T follicular helper cell (primary cell): ENCODE measurements around the gene UBA5.
"Not testable (repeated sequence)": the region's sequence is repeated elsewhere in the genome, so short reads cannot be mapped to it uniquely, and the experiment has no call there.

Source experiments
- DNase-seq: peaks from one replicate; pipeline ENCODE4 v3.0.0-alpha.2; 2020; ENCODE audit warnings: low read depth
- total RNA-seq, 2 experiments: gene quantifications; one replicate each; lab custom pipeline; 2026; lab: John Stamatoyannopoulos, UW

Gene UBA5
- 41.5 to 82.6 reads per million in 2 experiments for total RNA-seq

DNA sequence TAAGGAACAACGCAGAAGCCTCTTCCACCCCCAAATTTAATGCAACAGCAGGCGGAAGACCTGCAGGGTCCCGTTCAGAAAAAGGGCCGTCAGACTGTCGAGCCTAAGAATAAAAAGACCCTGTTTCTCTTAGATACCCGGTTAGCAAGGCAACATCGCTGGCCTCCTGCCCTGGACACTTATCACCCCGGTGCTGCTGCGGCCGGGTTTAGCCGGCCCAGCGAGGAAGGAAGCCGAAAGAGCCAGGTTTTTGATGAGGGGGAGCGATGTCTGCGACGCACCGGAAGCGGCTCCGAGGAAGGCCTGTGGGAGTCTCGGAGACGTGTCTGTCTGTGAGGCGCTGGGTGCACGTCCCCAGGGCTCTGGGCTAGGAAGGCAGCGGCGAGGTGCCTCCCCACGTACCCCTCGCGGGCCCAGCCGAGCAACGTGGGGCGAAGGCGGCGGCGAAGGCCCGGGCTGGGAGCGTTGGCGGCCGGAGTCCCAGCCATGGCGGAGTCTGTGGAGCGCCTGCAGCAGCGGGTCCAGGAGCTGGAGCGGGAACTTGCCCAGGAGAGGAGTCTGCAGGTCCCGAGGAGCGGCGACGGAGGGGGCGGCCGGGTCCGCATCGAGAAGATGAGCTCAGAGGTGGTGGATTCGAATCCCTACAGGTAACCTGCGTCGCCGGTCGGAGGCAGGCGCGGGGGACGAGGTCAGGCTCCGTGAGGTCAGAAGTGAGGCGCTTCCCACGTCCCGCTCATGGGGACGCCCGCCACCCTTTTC lies at the start of gene UBA5:
Gene UBA5 (plus strand): TSS at position 278 of the 759 bp plus-strand sequence. CDS start 209 bp downstream, at position 487.
- peak; percentile 57 for DNase-seq

DNA sequence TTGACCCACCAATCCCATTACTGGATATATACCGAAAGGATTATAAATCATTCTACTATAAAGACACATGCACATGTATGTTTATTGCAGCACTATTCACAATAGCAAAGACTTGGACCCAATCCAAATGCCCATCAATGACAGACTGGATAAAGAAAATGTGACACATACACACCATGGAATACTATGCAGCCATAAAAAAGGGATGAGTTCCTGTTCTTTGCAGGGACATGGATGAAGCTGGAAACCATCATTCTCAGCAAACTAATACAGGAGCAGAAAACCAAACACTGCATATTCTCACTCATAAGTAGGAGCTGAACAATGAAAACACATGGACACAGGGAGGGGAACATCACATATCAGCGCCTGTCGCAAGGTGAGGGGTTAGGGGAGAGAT lies 44.8 kb upstream of the UBA5 start:
- DNase-seq = not testable (repeated sequence)

DNA sequence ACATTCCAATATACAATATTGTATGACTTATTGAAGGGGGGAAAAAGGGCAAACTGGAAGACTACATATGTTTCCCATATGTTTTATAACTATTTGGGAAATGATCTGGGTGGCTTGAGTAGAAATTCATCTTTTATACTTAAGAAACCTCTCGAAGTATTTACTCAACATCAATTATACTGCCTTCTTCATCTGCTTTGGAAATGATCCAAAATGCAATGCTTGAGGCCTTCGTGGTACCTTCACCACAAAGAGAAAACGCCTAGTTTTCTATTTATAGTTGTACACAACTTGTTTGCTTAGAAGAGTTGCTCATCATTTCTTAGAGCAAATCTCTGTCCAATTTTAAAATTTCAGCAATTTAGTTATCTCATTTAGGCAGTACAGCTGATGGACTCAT lies 44.2 kb upstream of the UBA5 start:
- DNase-seq = no peak

DNA sequence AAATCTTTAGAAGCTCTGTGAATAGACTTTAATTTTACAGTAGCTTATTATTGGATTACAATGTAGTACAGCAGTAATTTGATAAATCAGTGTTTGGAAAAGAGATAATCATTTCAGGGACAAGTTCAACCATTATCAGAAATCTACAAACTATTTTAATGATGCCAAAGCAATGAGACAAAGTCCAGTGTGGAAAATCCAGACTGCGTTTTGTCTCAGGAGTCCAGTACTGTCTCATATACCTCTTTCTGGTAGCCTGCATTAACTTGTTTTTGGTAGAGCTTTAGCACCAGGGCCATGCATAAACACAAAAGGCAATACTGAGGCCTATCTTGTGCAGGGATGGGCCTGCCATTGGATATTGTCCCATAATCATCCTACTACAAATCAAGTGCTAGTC lies 43.3 kb upstream of the UBA5 start:
- no peak for DNase-seq

DNA sequence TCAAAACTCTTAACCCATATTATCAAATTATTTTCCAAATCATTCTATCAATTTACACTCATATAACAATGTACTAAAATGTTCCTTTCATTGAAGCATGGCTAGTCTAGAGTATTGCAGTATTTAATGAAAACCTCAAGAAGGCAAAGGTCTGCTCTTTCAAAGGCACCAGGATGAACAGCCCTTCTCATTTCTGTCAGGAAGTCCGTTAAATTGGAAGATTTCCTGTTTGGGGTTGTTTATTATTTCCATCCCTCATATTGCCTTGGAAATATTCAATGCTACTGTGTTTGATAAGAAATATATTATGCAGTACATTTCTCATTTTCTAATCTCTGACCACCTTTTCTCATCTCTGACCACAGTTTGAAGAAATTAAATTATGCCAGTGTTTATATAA lies 38.0 kb upstream of the UBA5 start:
- no peak for DNase-seq

DNA sequence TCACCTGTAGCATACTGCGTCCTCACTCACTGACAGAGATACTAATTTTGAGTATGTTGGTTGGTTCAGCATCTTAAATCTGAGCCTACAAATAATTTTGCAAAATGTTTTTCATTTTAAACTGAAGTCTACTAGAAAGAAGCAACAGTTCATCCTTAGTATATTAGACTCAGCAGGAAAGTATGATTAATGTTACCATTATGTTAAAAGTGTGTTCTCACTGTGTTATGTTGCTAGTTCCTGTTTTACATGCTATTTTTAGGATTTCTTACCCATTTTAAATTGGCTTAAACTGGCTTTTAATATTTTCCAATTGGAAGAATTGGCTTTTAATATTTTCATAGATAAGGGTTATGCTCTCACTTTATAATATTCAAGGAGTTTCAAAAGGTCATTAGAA lies 37.4 kb upstream of the UBA5 start:
- DNase-seq = no peak

DNA sequence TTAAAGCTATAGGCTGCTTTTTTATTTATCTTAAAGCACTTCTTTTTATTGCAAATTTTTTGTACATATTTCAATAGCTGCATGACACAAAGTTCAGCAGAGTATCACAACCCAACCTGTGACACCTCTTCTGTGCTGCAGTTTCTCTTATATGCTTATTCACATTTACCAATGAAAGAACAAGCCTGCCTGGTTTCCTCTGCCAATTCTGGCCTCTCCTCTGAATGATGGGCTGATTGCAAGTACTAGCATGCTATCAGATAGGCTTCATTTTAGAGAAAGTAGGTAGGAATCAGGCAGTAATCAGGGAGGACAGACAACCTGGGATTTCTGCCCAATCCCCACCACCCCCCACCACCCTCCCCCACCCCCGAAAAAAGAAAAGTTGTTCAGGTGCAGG lies 36.5 kb upstream of the UBA5 start:
- no peak for DNase-seq

DNA sequence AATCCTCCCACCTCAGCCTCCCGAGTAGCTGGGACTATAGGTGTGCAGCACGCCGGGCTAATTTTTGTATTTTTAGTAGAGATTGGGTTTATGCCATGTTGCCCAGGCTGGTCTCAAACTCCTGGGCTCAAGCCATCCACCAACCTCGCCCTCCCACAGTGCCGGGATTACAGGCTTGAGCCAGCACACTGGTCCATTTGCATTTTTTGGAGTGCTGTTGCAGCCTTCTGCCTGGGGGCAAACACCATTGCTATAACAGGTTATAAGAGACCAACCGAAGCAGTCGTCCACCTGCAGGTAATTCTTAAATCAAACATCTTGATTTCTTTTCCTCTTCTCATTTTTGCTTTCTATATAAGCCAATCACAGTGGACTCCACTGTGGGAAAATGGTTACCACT lies 35.3 kb upstream of the UBA5 start:
- no peak for DNase-seq

DNA sequence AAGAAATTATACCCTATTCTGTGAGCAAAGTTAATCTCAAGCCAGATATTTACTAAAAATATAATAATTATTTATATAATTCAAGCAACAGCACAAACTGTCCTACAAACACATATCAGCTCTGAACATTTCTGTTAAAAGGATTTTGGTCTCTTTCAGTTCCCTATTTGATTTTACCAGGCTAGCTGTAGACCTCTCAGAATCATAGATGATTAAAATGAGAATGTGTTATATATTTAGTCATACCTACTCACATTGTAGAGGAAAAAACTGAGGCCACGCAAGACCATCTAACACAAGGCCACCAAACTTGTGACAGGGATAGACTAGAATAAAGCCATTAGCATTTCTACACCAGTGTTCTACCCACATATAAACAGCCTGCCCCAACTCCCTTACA lies 34.5 kb upstream of the UBA5 start:
- DNase-seq = no peak

DNA sequence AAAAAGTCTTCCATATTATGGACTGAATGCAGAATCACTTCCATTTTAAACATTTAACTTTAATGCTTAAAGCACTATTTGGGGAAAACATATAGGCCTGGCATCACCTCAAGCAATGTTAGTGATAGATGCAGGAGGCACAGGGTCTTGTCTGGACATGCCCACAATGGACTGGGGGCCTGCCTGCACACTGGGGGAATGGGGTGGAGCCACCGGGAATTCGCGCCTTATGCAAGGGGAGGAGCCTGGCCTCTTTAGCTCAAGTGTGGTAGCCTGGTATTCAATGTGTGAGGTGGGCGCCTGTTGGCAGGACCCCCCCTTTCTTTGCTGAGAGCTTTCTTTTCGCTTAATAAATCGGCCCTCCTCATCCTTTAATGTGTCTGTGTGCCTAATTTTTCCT lies 33.2 kb upstream of the UBA5 start:
- DNase-seq = no peak

DNA sequence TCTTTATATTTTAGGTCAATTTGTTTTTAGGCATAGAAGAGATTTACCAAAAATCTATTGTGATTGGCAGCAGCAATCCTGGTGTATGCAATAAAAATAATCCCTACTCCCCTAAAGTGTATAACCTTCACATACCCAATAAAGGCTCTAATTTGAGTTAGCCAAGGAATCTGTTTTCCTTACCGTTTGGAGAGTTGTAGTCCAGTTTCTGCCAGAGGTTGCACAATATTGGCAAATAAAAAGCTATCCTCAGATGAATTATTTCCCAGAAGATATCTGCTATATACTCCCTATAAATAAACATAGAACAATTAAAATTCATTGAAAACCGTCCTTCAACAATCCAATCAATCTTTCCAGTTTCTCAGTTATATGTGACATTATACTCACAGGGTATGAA lies 32.0 kb upstream of the UBA5 start:
- no peak for DNase-seq

DNA sequence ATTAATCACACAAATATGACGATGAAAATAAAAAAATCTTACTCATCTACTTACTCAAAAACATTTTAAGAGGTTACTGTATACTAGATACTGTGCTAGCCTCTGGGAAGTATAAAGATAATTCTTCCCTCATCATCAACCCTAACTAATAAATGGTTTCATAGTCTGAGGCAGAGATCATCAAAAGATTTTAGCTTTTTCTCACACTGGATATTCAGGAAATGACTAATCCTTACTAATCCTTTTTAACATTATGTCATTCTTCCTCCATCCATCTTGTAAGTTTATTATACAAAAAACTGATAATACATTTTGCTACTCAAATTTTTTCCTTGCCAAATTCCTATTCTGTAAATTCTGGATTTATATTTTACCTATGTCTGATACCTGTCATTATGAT lies 30.2 kb upstream of the UBA5 start:
- DNase-seq = no peak

DNA sequence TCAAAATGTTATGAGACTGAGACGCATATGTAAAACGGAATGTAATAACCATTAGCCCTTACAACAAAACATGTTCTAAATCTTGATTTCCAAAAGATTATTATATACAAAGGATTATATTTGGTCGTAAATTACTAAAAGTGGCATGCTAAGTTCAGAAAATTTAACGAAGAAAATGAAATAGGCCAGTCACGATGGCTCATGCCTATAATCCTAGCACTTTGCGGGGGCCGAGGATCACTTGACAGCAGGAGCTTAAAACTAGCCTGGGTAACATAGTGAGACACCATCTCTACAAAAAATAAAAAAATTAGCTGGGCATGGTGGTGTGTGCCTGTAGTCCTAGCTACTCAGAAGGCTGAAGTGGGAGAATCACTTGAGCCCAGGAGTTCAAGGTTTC lies 29.5 kb upstream of the UBA5 start:
- no peak for DNase-seq

DNA sequence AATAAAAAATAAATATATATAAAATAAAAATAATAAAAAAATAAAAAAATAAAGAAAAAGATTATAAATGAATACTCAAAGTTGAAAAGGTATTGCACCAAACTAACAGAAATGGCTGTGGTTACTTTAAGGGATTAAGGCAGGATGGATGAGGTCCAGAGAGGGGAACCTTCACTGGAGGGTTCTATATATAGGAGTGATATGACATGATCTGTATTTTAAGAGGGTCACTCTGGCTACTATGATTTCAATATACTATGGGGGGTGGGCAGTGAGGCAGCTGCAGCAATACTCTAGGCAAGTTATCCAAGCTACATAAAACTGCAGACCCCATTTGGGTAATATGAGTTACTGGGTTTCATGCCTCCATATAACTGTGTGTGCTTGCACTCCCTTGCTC lies 25.1 kb upstream of the UBA5 start:
- DNase-seq = no peak

DNA sequence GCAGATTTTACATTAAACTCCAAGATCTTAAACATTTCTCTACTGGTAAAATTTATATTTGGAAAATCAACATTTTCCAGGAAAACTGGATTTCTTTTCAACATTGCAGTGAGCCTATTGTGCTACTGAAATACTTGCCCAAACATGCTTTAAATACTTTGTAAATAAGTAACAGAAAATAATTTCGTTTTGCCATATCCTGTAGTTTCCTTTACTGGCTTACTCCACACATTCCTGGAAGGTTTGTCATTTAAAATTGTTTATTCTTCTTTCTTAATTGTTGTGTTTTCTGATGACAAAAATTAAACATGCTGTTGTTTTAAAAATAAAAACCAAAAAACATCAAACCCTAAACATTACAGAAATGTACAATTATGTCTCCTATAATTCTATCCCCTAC lies 22.5 kb upstream of the UBA5 start:
- no peak for DNase-seq

DNA sequence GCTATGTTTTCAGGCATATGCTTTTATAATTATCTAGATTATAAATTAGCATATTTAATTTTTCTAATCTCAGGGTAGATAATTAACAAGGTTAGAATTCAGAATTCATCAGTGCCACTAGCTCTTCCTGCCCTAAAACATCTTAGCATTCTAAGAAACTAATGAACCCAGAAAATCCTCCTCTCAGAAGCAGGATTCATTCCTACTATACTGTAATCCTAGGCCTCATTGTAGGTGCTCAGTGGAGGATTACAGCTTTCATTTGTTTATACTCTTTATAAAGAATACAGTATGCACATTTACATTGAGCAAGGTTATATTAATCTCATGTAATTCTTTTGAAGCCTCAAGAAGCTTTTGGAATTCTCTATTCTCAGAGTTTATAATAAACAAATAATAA lies 21.4 kb upstream of the UBA5 start:
- no peak for DNase-seq

DNA sequence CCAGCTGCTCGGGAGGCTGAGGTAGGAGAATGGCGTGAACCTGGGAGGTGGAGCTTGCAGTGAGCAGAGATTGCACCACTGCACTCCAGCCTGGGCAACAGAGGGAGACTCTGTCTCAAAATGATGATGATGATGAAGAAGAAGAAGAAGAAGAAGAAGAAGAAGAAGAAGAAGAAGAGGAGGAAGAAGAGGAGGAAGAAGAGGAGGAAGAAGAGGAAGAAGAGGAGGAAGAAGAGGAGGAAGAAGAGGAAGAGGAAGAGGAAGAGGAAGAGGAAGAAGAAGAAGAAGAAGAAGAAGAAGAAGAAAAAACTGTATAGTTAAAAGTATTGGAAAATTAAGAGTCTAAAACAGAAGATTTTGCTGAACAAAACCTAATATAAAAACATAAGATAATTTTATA lies 18.7 kb upstream of the UBA5 start:
- not testable (repeated sequence) for DNase-seq

DNA sequence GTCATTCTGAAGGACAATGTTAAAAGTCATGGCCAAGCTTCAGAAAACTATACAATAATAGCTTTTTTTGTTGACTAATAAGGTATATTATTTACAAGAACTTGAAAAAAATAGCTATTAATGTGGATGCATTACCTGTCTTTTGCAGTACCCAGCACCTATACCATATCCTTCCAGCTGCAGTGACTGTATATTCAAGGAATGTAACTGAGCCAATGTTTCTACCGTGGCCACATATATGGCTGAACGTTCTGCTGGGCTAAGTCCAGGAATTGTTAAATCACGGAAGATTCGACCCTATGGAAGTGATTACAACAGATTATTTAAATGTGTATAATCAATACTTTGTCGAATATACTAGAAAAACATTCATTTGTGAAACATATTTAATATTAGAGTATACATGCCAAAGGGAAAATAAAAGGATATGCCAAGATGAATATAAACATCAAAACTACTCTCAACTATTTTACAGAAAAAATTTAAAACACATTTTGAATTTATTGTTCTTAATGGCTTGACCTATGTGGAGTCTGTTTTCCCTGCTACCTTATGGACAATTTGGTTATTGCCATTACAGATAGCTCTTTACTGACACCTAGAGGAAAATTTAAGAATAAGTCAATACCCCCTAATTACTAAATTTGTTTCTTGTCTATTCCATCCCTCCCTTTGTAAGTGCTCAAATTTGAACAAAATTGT lies 18.1 kb upstream of the UBA5 start:
- DNase-seq = no peak

DNA sequence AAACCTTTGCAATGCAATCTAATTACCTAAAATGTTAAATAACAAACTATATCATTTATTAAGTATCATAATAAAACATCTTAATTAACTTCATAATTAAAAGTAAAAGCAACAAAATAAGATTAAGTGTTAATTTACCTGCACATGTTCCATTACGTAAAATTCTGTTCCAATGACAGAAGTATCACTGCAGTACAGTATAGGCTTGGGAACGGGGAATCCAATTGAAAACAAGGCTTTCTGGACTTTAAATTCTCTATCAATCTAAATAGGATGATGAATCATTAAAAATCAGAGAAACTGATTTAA lies 17.6 kb upstream of the UBA5 start:
- no peak for DNase-seq

DNA sequence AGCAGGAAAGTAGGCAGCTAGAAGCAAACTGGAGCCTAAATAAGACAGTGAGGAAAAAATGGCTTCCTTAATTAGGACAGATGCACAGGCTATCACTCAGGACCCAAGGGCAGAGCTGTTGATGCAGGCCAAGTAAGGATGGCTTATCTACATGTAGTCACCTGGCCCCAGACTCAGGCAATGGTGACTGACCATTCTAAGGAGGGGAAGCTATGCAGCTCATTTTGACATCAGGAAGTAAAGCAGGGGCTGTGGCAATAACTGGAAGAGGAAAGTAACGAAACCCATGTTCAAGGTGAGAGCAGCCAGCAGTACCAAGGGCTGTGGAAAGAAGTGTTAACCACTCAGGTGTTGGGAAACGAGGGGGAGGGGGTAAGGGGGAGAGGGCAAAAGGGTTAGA lies 16.8 kb upstream of the UBA5 start:
- no peak for DNase-seq

DNA sequence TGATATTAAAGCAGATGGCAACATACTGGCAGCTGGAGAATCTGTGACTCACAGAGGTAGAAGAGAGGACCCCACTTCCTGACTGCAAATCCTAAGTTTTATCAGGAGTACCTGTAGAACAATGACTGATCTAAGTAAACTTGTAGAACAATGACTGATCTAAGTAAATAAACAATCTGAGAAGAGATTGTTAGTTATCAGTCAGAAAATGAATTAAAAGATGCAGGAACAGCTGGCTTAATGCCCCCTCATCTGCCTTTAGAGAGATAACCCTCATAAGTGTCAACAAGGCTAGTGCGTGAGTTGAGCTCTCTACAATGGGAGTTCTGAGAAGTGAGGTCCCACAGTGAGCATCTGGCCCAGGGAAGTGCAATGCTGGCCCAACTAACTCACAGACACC lies 15.1 kb upstream of the UBA5 start:
- no peak for DNase-seq

DNA sequence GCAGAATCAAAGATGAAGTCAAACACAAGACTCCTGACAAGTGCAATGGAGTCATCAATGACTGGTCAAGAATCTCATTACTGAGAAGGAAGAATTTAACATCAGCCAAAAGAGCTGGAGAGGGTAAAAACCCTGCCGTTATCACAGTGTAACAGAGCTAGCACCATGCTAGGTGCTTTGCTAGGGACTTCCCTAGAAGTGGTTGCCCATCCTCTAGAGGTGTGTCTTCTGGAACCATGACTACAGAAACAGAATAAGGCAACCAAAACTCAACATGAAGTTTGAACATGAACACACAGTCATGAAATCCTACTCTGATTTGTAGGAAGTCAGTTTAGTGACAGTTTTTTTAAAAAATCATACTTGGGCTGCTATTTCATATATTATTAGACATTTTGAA lies 10.0 kb upstream of the UBA5 start:
- DNase-seq = no peak

DNA sequence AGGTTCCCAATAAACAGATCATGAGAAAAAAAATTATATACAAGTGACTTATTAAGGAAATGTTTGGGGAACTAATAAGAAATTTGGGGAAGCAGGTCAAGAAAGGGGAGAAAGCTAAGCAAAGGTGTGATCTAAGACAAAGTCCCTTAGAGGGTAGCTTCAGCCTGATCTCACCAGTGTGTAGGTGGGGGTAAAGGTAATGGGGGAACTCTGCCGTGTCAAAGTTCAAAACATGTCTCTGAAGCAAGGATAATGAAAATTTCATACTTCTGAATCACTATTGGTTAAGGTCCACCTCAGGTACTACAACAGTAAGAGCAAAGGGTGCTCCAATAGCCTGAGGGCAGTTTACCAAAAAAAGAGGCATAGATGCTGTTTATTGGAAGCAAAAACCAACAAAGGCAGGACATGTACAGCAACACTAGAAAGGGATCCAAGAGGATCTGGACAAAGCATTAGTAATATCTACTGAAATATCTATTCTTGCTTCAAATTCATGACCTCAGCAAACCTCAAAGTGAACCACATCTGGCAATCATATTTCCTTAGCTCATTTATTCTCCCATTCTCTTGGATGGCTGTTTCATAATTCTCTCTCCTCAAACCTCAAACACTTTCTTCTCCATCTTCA lies 7.4 kb upstream of the UBA5 start:
- DNase-seq = no peak
